GM13976 (cell line): ENCODE measurements around the gene SCGB1C1.

Source experiments
- DNase-seq: peaks from one replicate; pipeline ENCODE4 v3.0.0; 2012; ENCODE audit warnings: low spot score
- CTCF ChIP-seq: IDR thresholded peaks from 2 replicates; pipeline ENCODE4 v1.5.1; 2012; ENCODE audit warnings: borderline replicate concordance, mild to moderate bottlenecking; ENCODE audit not compliant: insufficient read depth; ENCODE audit errors: extremely low read depth, missing control alignments, control extremely low read depth
- in situ Hi-C: fragments of 300-500 bp; cut with MboI; formaldehyde crosslinking; loops from one replicate; pipeline ENCODE4 v1.12.0; 2022; ENCODE audit warnings: low sequenced_read_pairs, mixed read lengths, inconsistent platforms; ENCODE audit not compliant: unreplicated experiment

The SCGB1C1 gene

GRCh38 chr11:206526-207207, 13.8 kb downstream of the SCGB1C1 start:
- in situ Hi-C loops = no loop called here
- DNase-seq = no peak
- TF ChIP-seq CTCF = no peak

GRCh38 chr11:207208-207862, 14.5 kb downstream of the SCGB1C1 start, which contains the start of the genes BET1L and RIC8A:
Gene BET1L (minus strand): TSS chr11:207399. CDS start chr11:207321, 78 bp downstream.
Gene RIC8A (plus strand): TSS chr11:207708. CDS start chr11:208855, 1,147 bp downstream.
- peak; percentile 99 for DNase-seq
- no peak for TF ChIP-seq CTCF
- in situ Hi-C loops = no loop called here

- no peak for DNase-seq
- no peak for TF ChIP-seq CTCF
- in situ Hi-C loops = no loop called here
These were observed 14.9 kb downstream of the SCGB1C1 start for GRCh38 chr11:207863-208180.

- TF ChIP-seq CTCF = no peak
- in situ Hi-C loops = no loop called here
These were observed 15.5 kb downstream of the SCGB1C1 start for GRCh38 chr11:208181-208916.

GRCh38 chr11:208917-209260, 16.0 kb downstream of the SCGB1C1 start:
- no peak for TF ChIP-seq CTCF
- in situ Hi-C loops = no loop called here
- DNase-seq = peak; percentile 53

More at GRCh38 chr11:208181-208916, 15.5 kb downstream of the SCGB1C1 start:
- peak; percentile 96 for DNase-seq

GRCh38 chr11:209275-210121, 16.6 kb downstream of the SCGB1C1 start:
- DNase-seq = no peak
- in situ Hi-C loops = no loop called here

More at GRCh38 chr11:209275-210121, 16.6 kb downstream of the SCGB1C1 start:
- TF ChIP-seq CTCF = no peak
